Central memory CD4-positive, alpha-beta T cell (primary cell): ENCODE results near the gene PEX13.

Source experiments
- DNase-seq: peaks from one replicate; pipeline ENCODE4 v3.0.0; 2022

PEX13 gene

GRCh38 chr2:61089797-61090196 lies 72.3 kb downstream of the PEX13 start:
- no peak for DNase-seq

- DNase-seq = no peak
These were observed 72.9 kb downstream of the PEX13 start for GRCh38 chr2:61090386-61090921.

GRCh38 chr2:61091485-61091884 lies 74.0 kb downstream of the PEX13 start:
- DNase-seq = no peak

GRCh38 chr2:61096438-61096837 lies 78.9 kb downstream of the PEX13 start:
- no peak for DNase-seq

GRCh38 chr2:61100801-61101200 lies 83.3 kb downstream of the PEX13 start:
- DNase-seq = no peak
